GM12878 (cell line): ENCODE results near the gene PAM16. TPM values are rescaled to one million over a fixed set of nuclear protein-coding genes. Genes with fewer than 3 reads are reported as not detected.

Experiments used
- ATAC-seq: fragments of 200-7000 bp; cut with Tn5 transposase; 3 replicates; pipeline ENCODE4 v1.9.1; 2020; ENCODE audit warnings: mild to moderate bottlenecking, moderate library complexity
- BruUV-seq: library from RNA; stranded (reverse); fragments of 400-500 nt; replicated peaks from 2 replicates; lab custom pipeline; 2021; lab: Mats Ljungman, UMichigan
- CTCF ChIA-PET: fragments of 300-600 bp; sonication (Branson Sonifier 250); formaldehyde crosslinking; extraction: SDS; loops from one replicate; lab custom pipeline; 2021; ENCODE audit warnings: inconsistent platforms; lab: Yijun Ruan, JAX
- POLR2A ChIA-PET: fragments of 350-600 bp; formaldehyde crosslinking; extraction: SDS; loops from one replicate; lab custom pipeline; 2021; ENCODE audit warnings: inconsistent platforms; lab: Charles Lee
- RAD21 ChIA-PET: fragments of 300-600 bp; sonication (Branson Sonifier 250); formaldehyde crosslinking; loops from one replicate; lab custom pipeline; 2023; ENCODE audit warnings: antibody characterized with exemption; ENCODE audit not compliant: unreplicated experiment; lab: Charles Lee
- SMC1A ChIA-PET: fragments of 300-600 bp; sonication (Branson Sonifier 250); formaldehyde crosslinking; loops from one replicate; lab custom pipeline; 2023; ENCODE audit not compliant: unreplicated experiment, uncharacterized antibody; lab: Charles Lee
- DNase-seq: peaks from one replicate; pipeline ENCODE4 v3.0.0-alpha.2; 2011; ENCODE audit warnings: low read depth, low spot score
- FAIRE-seq: peaks from 3 replicates; lab custom pipeline; 2011; peaks lifted over from hg19 to GRCh38; lab: Jason Lieb, UNC
- H2AFZ ChIP-seq: 2 replicates; pipeline ENCODE4 v1.6.0; 2011; ENCODE audit warnings: low read depth, low read length, control low read depth; ENCODE audit not compliant: control insufficient read depth
- H3K27ac ChIP-seq: 2 replicates; pipeline ENCODE4 v1.5.1; 2011; ENCODE audit warnings: control low read depth; ENCODE audit not compliant: control insufficient read depth, insufficient read depth
- H3K27me3 ChIP-seq, 2 experiments: replicated peaks in 1 of 2; 2 replicates each; pipeline versions ENCODE4 v1.6.0 to v1.6.1; 2011; ENCODE audit warnings: low read length in 1 of 2; ENCODE audit not compliant: control insufficient read depth in 2 of 2, insufficient read depth in 2 of 2
- H3K36me3 ChIP-seq, 2 experiments: 2 replicates each; pipeline ENCODE4 v1.5.1; 2011; ENCODE audit warnings: low read length in 1 of 2; ENCODE audit not compliant: control insufficient read depth in 2 of 2, insufficient read depth in 2 of 2
- H3K4me1 ChIP-seq: 2 replicates; pipeline ENCODE4 v1.6.1; 2011; ENCODE audit warnings: mild to moderate bottlenecking, low read length, moderate library complexity, mixed read lengths; ENCODE audit not compliant: control insufficient read depth, insufficient read depth
- H3K4me2 ChIP-seq: 2 replicates; pipeline ENCODE4 v1.6.0; 2011; ENCODE audit warnings: control low read depth; ENCODE audit not compliant: control insufficient read depth, insufficient read depth
- H3K4me3 ChIP-seq: fragments of 200-600 bp; sonication (generic); 2 replicates; pipeline ENCODE4 v1.5.1; 2016
- H3K79me2 ChIP-seq: 2 replicates; pipeline ENCODE4 v1.6.0; 2011; ENCODE audit warnings: low read length; ENCODE audit not compliant: control insufficient read depth, insufficient read depth
- H3K9ac ChIP-seq: 2 replicates; pipeline ENCODE4 v1.8.0; 2011; ENCODE audit warnings: low read length, control low read depth, mixed read lengths; ENCODE audit not compliant: control insufficient read depth, insufficient read depth
- H3K9me3 ChIP-seq: replicated peaks from 3 replicates; pipeline ENCODE4 v1.5.1; 2011; ENCODE audit warnings: mild to moderate bottlenecking, low read length; ENCODE audit not compliant: control insufficient read depth, insufficient read depth
- H4K20me1 ChIP-seq: 2 replicates; pipeline ENCODE4 v1.6.0; 2011; ENCODE audit not compliant: control insufficient read depth, insufficient read depth
- E4F1 ChIP-seq: fragments of 450-650 bp; IDR thresholded peaks from 2 replicates; pipeline ENCODE4 v1.6.1; 2018; ENCODE audit warnings: borderline replicate concordance, mild to moderate bottlenecking; ENCODE audit not compliant: partially characterized antibody
- EED ChIP-seq: sonication (generic); IDR thresholded peaks from 2 replicates; pipeline ENCODE4 v1.6.1; 2016; ENCODE audit warnings: antibody characterized with exemption, low read depth
- EGR1 ChIP-seq, 2 experiments: IDR thresholded peaks; 1 replicate in 1 of 2; 2 replicates in 1 of 2; pipeline ENCODE4 v1.6.1; 2011 to 2012; ENCODE audit warnings: low read depth in 2 of 2, low read length in 2 of 2, borderline replicate concordance in 1 of 2, mild to moderate bottlenecking in 1 of 2, moderate library complexity in 1 of 2
- IKZF2 ChIP-seq, 2 experiments: fragments of 450-650 bp; IDR thresholded peaks; 2 replicates each; pipeline ENCODE4 v1.6.1; 2017; ENCODE audit warnings: mild to moderate bottlenecking in 2 of 2, moderate library complexity in 2 of 2
- SMAD5 ChIP-seq: IDR thresholded peaks from 2 replicates; pipeline ENCODE4 v1.6.1; 2016; ENCODE audit warnings: antibody characterized with exemption, low read depth
- STAT1 ChIP-seq: fragments of 450-650 bp; conservative IDR thresholded peaks from 2 replicates; pipeline ENCODE4 v1.6.1; 2014; ENCODE audit warnings: antibody characterized with exemption, mild to moderate bottlenecking
- ZBED1 ChIP-seq: IDR thresholded peaks from 2 replicates; pipeline ENCODE4 v1.6.1; 2016; ENCODE audit warnings: borderline replicate concordance
- ZNF24 ChIP-seq: fragments of 450-650 bp; IDR thresholded peaks from 2 replicates; pipeline ENCODE4 v1.6.1; 2017; ENCODE audit warnings: antibody characterized with exemption, mild to moderate bottlenecking
- WGBS: methylation state at CpG from one replicate; pipeline ENCODE4 v1.1.6; 2016; ENCODE audit warnings: low lambda C conversion rate; ENCODE audit not compliant: insufficient replicate concordance, insufficient coverage; ENCODE audit errors: missing lambda C conversion rate; 5-methylcytosine and 5-hydroxymethylcytosine counted together
- in situ Hi-C: fragments of 300-500 bp; cut with MboI; formaldehyde crosslinking; loops from 9 replicates; pipeline ENCODE4 v1.14.3; 2018; ENCODE audit warnings: mixed read lengths
- intact Hi-C: fragments of 100-400 bp; cut with micrococcal nuclease; formaldehyde crosslinking; loops from one replicate; pipeline ENCODE4 v1.14.2; 2022; ENCODE audit not compliant: unreplicated experiment
- polyA plus RNA-seq, 11 experiments: library from polyadenylated mRNA; depleted of rRNA in 4 of 11; unstranded in 6 of 11; stranded (reverse) in 5 of 11; fragments of >200 nt; fragmentation: Nextera tagmentation in 4 of 11; fragmentation: Illumina TruSeq in 1 of 11; extraction: Ambion mirVana in 4 of 11; extraction: Trizol in 1 of 11; gene quantifications; 1 replicate in 1 of 11; 2 replicates in 10 of 11; pipeline versions ENCODE4 v1.2.1 to v1.2.3, GENCODE V29; 2011 to 2016; ENCODE audit warnings: inconsistent platforms in 2 of 11, missing spikeins in 2 of 11, low read depth in 1 of 11
- total RNA-seq, 4 experiments: library from RNA; depleted of rRNA in 3 of 4; stranded (reverse); fragments of >200 nt in 3 of 4; fragmentation: Illumina TruSeq in 1 of 4; extraction: Trizol in 1 of 4; gene quantifications; 2 replicates each; pipeline versions ENCODE4 v1.2.1 to v1.2.3, GENCODE V29; 2013 to 2021

The PAM16 gene
- total and polyA plus RNA-seq, 10 of the 15 experiments (the other 5 are each of a cell fraction or from before 2014, with no cell fraction given) = 18.5 to 94.3 (median 51.5) TPM

- Histone ChIP-seq H3K4me2 (no peak overlapping the region), H4K20me1 (no peaks in the 10 kb centered on the region), H2AFZ (no peak overlapping the region), H3K4me1 (no peaks in the 10 kb centered on the region), H3K4me3 (no peak overlapping the region), H3K27me3 (no peaks in the 10 kb centered on the region), H3K9ac (no peak overlapping the region), H3K36me3 (peaks cover 0 to 9% of the 10 kb centered on the region in 2 experiments; a peak in 3 of 4 replicates), H3K79me2 (no peaks in the 10 kb centered on the region), H3K27ac (no peak overlapping the region), H3K9me3 (no peaks in the 10 kb centered on the region)
- DNase-seq = no peak
- ChIA-PET POLR2A (no interaction called here), CTCF (interaction anchor here (0.6 kb wide), 1 partner anchor 21 kb away, joined by 3 read pairs; no protein-coding TSS in a partner anchor), SMC1A (no interaction called here), RAD21 (no interaction called here)
- TF ChIP-seq EED (no peak), STAT1 (no peak), EGR1 (IDR thresholded peaks at IDR 0.05; ENCODE audit: borderline replicate concordance in 1 of 2, low read depth in 2 of 2, low read length in 2 of 2) (no peak), ZBED1 (no peak), E4F1 (no peak), IKZF2 (IDR thresholded peaks at IDR 0.05) (no peak), ZNF24 (no peak), SMAD5 (no peak)
- intact Hi-C loops (no loop called here), in situ Hi-C loops (no loop called here)
- ATAC-seq = no peak
- no peak for FAIRE-seq
- 96% methylated on average over 42 of the region's 59 CpGs for WGBS
- BruUV-seq = no TSS peak
These were observed 30.2 kb upstream of the PAM16 start for GRCh38 chr16:4381072-4381934.
